Measurements from ENCODE around the gene ARMC9.

- TF ChIP-seq, protein P1, sequence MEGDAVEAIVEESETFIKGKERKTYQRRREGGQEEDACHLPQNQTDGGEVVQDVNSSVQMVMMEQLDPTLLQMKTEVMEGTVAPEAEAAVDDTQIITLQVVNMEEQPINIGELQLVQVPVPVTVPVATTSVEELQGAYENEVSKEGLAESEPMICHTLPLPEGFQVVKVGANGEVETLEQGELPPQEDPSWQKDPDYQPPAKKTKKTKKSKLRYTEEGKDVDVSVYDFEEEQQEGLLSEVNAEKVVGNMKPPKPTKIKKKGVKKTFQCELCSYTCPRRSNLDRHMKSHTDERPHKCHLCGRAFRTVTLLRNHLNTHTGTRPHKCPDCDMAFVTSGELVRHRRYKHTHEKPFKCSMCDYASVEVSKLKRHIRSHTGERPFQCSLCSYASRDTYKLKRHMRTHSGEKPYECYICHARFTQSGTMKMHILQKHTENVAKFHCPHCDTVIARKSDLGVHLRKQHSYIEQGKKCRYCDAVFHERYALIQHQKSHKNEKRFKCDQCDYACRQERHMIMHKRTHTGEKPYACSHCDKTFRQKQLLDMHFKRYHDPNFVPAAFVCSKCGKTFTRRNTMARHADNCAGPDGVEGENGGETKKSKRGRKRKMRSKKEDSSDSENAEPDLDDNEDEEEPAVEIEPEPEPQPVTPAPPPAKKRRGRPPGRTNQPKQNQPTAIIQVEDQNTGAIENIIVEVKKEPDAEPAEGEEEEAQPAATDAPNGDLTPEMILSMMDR (IDR thresholded peaks at IDR 0.05; ENCODE audit: poor library complexity): no peak
- no peak for TF ChIP-seq EZH2 (IDR thresholded peaks at IDR 0.05; ENCODE audit: borderline replicate concordance)
Measured at GRCh38 chr2:231170055-231170454, 28.4 kb upstream of the ARMC9 start.
